Panc1 (cell line): Measurements from ENCODE around the gene FHOD1. TPM values are rescaled to one million over a fixed set of nuclear protein-coding genes. Genes with fewer than 3 reads are reported as not detected.

Experiments used
- ATAC-seq: fragments of 200-7000 bp; cut with Tn5 transposase; 2 replicates; pipeline ENCODE4 v1.9.1; 2020; ENCODE audit warnings: mild to moderate bottlenecking, moderate library complexity
- BruUV-seq: library from RNA; stranded (reverse); fragments of 400-500 nt; replicated peaks from 2 replicates; lab custom pipeline; 2021; lab: Mats Ljungman, UMichigan
- CTCF ChIA-PET: fragments of 300-600 bp; sonication (Branson Sonifier 250); formaldehyde crosslinking; loops from one replicate; lab custom pipeline; 2022; ENCODE audit warnings: antibody characterized with exemption; lab: Charles Lee
- POLR2A ChIA-PET: fragments of 300-600 bp; sonication (Branson Sonifier 250); formaldehyde crosslinking; loops from one replicate; lab custom pipeline; 2022; ENCODE audit warnings: antibody characterized with exemption; lab: Charles Lee
- DNase-seq: peaks from one replicate; pipeline ENCODE4 v3.0.0-alpha.2; 2010; ENCODE audit warnings: low read depth, low spot score
- H3K27ac ChIP-seq: 2 replicates; pipeline ENCODE4 v1.5.1; 2011; ENCODE audit warnings: mild to moderate bottlenecking, low read length, inconsistent platforms
- H3K27me3 ChIP-seq: fragments of 200-500 bp; sonication (Bioruptor generic); 2 replicates; pipeline ENCODE4 v1.6.0; 2014; ENCODE audit warnings: low read length, inconsistent platforms; ENCODE audit not compliant: control insufficient read depth, insufficient read depth
- H3K36me3 ChIP-seq: fragments of 200-500 bp; sonication (Bioruptor generic); 2 replicates; pipeline ENCODE4 v1.5.1; 2014; ENCODE audit warnings: inconsistent platforms, mild to moderate bottlenecking, low read length, moderate library complexity; ENCODE audit not compliant: control insufficient read depth, insufficient read depth
- H3K4me1 ChIP-seq: 2 replicates; pipeline ENCODE4 v1.5.1; 2011; ENCODE audit warnings: inconsistent platforms, mild to moderate bottlenecking, low read length, moderate library complexity; ENCODE audit not compliant: control insufficient read depth, insufficient read depth
- H3K4me3 ChIP-seq, 2 experiments: 2 replicates each; pipeline ENCODE4 v1.5.1; 2011 to 2012; ENCODE audit warnings: low read depth in 2 of 2, low read length in 2 of 2, mild to moderate bottlenecking in 2 of 2, inconsistent platforms in 1 of 2, moderate library complexity in 1 of 2
- H3K9me3 ChIP-seq: fragments of 200-500 bp; sonication (Bioruptor generic); 2 replicates; pipeline ENCODE4 v1.5.1; 2014; ENCODE audit warnings: low read depth, mild to moderate bottlenecking, inconsistent platforms, low read length, moderate library complexity; ENCODE audit not compliant: control insufficient read depth, insufficient read depth
- POLR2AphosphoS5 ChIP-seq: IDR thresholded peaks from 2 replicates; pipeline ENCODE4 v1.6.1; 2012; ENCODE audit warnings: mild to moderate bottlenecking, low read depth, low read length, moderate library complexity
- SIN3A ChIP-seq: IDR thresholded peaks from 2 replicates; pipeline ENCODE4 v1.6.1; 2012; ENCODE audit warnings: low read depth, mild to moderate bottlenecking, low read length, moderate library complexity, borderline replicate concordance; ENCODE audit not compliant: insufficient read depth
- TCF7L2 ChIP-seq: IDR thresholded peaks from 2 replicates; pipeline ENCODE4 v1.6.1; 2011; ENCODE audit warnings: mild to moderate bottlenecking, low read depth, low read length, inconsistent platforms
- in situ Hi-C: cut with HindIII; loops from 2 replicates; pipeline ENCODE4 v1.10.0; 2016; ENCODE audit warnings: low sequenced_read_pairs, low pct_unique_long_range_greater_than_20kb
- intact Hi-C: fragments of 100-400 bp; cut with micrococcal nuclease; formaldehyde crosslinking; loops from one replicate; pipeline ENCODE4 v1.10.0; 2022; ENCODE audit not compliant: unreplicated experiment
- total RNA-seq: library from RNA; stranded (reverse); gene quantifications from one replicate; pipeline ENCODE4 v1.2.1, GENCODE V29; 2021; ENCODE audit not compliant: unreplicated experiment
- TF ChIP-seq, protein P1 (sequence below), 2 experiments: IDR thresholded peaks; 2 replicates each; pipeline ENCODE4 v1.6.1; 2011 to 2012; ENCODE audit warnings: low read depth in 2 of 2, control low read depth in 1 of 2, low read length in 1 of 2, mild to moderate bottlenecking in 1 of 2, moderate library complexity in 1 of 2; ENCODE audit not compliant: insufficient read depth in 1 of 2
- TF ChIP-seq, protein P2 (sequence below): fragments of 450-650 bp; IDR thresholded peaks from 2 replicates; pipeline ENCODE4 v1.5.1; 2017; ENCODE audit warnings: mild to moderate bottlenecking

Gene FHOD1
- total RNA-seq, 1 experiment from 2014 or later = 9.3 TPM

DNA sequence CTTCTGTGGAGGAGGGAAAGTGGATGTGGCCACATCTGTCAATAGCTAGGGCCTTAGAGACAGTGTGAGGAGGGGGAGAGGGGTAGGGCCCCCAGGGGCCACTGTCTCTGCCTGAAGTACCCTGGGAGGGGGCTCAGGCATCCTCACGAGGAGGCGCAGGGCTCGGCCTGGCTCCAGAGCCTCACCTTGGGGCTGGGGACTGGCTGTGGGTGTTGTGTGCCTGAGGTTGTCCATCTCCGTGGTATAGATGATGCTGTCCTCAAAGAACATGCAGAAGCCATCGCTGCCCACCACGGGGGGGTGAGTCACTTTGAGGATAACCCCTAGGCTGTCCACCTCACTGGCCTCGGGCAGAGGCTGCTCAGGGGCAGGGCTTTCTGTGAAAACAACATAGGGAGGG is 44.2 kb upstream of the FHOD1 start:
- TF ChIP-seq, protein P1, sequence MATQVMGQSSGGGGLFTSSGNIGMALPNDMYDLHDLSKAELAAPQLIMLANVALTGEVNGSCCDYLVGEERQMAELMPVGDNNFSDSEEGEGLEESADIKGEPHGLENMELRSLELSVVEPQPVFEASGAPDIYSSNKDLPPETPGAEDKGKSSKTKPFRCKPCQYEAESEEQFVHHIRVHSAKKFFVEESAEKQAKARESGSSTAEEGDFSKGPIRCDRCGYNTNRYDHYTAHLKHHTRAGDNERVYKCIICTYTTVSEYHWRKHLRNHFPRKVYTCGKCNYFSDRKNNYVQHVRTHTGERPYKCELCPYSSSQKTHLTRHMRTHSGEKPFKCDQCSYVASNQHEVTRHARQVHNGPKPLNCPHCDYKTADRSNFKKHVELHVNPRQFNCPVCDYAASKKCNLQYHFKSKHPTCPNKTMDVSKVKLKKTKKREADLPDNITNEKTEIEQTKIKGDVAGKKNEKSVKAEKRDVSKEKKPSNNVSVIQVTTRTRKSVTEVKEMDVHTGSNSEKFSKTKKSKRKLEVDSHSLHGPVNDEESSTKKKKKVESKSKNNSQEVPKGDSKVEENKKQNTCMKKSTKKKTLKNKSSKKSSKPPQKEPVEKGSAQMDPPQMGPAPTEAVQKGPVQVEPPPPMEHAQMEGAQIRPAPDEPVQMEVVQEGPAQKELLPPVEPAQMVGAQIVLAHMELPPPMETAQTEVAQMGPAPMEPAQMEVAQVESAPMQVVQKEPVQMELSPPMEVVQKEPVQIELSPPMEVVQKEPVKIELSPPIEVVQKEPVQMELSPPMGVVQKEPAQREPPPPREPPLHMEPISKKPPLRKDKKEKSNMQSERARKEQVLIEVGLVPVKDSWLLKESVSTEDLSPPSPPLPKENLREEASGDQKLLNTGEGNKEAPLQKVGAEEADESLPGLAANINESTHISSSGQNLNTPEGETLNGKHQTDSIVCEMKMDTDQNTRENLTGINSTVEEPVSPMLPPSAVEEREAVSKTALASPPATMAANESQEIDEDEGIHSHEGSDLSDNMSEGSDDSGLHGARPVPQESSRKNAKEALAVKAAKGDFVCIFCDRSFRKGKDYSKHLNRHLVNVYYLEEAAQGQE (IDR thresholded peaks at IDR 0.05; ENCODE audit: insufficient read depth in 1 of 2, low read depth in 2 of 2, low read length in 1 of 2) = no peak
- no peak for TF ChIP-seq POLR2AphosphoS5
- no peak for TF ChIP-seq TCF7L2
- TF ChIP-seq, protein P2, sequence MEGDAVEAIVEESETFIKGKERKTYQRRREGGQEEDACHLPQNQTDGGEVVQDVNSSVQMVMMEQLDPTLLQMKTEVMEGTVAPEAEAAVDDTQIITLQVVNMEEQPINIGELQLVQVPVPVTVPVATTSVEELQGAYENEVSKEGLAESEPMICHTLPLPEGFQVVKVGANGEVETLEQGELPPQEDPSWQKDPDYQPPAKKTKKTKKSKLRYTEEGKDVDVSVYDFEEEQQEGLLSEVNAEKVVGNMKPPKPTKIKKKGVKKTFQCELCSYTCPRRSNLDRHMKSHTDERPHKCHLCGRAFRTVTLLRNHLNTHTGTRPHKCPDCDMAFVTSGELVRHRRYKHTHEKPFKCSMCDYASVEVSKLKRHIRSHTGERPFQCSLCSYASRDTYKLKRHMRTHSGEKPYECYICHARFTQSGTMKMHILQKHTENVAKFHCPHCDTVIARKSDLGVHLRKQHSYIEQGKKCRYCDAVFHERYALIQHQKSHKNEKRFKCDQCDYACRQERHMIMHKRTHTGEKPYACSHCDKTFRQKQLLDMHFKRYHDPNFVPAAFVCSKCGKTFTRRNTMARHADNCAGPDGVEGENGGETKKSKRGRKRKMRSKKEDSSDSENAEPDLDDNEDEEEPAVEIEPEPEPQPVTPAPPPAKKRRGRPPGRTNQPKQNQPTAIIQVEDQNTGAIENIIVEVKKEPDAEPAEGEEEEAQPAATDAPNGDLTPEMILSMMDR = no peak
- TF ChIP-seq SIN3A = no peak
- intact Hi-C loops = no loop called here
- ATAC-seq = no peak
- BruUV-seq = no TSS peak
- in situ Hi-C loops = no loop called here
- H3K27ac ChIP-seq = no peak overlapping the region
- no peak overlapping the region for H3K4me3 ChIP-seq
- DNase-seq = no peak
- no peaks in the 10 kb centered on the region for H3K36me3 ChIP-seq
- no peaks in the 10 kb centered on the region for H3K27me3 ChIP-seq
- ChIA-PET CTCF (no interaction called here), POLR2A (no interaction called here)
- H3K9me3 ChIP-seq = no peaks in the 10 kb centered on the region
- no peaks in the 10 kb centered on the region for H3K4me1 ChIP-seq

DNA sequence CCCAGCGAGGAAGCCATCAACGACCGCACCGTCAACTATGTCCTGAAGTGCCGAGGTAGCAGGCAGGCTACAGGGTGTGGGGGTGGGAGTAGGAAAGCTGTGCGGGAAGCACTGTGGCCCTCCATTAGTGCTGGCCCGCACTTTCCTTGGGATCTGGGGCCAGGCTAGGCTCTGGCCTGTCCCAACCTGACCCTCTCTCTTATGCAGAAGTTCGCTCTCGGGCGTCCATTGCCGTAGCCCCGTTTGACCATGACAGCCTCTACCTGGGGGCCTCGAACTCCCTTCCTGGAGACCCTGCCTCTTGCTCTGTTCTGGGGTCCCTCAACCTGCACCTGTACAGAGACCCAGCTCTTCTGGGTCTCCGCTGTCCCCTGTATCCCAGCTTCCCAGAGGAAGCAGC is 40.7 kb upstream of the FHOD1 start:
- POLR2A ChIA-PET = no interaction called here
- intact Hi-C loops (no loop called here), in situ Hi-C loops (no loop called here)
- BruUV-seq = no TSS peak
- no peaks in the 10 kb centered on the region for H3K36me3 ChIP-seq
- TF ChIP-seq SIN3A = no peak
- TF ChIP-seq, protein P1 (IDR thresholded peaks at IDR 0.05; ENCODE audit: insufficient read depth in 1 of 2, low read depth in 2 of 2, low read length in 1 of 2) = no peak
- TF ChIP-seq TCF7L2 = no peak
- no peak for TF ChIP-seq POLR2AphosphoS5
- TF ChIP-seq, protein P2 = no peak
- CTCF ChIA-PET = interaction anchor here (0.6 kb wide), 1 partner anchor 20 kb away, joined by 3 read pairs; no protein-coding TSS in a partner anchor
- H3K9me3 ChIP-seq = no peaks in the 10 kb centered on the region
- no peak for DNase-seq
- no peaks in the 10 kb centered on the region for H3K4me1 ChIP-seq
- ATAC-seq = no peak
- no peak overlapping the region for H3K27ac ChIP-seq
- no peaks in the 10 kb centered on the region for H3K27me3 ChIP-seq
- H3K4me3 ChIP-seq = no peak overlapping the region
